Panc1 (cell line): Measurements from ENCODE around the gene FCGBP. TPM values are rescaled to one million over a fixed set of nuclear protein-coding genes. Genes with fewer than 3 reads are reported as not detected.

Source experiments
- ATAC-seq: fragments of 200-7000 bp; cut with Tn5 transposase; 2 replicates; pipeline ENCODE4 v1.9.1; 2020; ENCODE audit warnings: mild to moderate bottlenecking, moderate library complexity
- BruUV-seq: library from RNA; stranded (reverse); fragments of 400-500 nt; replicated peaks from 2 replicates; lab custom pipeline; 2021; lab: Mats Ljungman, UMichigan
- CTCF ChIA-PET: fragments of 300-600 bp; sonication (Branson Sonifier 250); formaldehyde crosslinking; loops from one replicate; lab custom pipeline; 2022; ENCODE audit warnings: antibody characterized with exemption; lab: Charles Lee
- POLR2A ChIA-PET: fragments of 300-600 bp; sonication (Branson Sonifier 250); formaldehyde crosslinking; loops from one replicate; lab custom pipeline; 2022; ENCODE audit warnings: antibody characterized with exemption; lab: Charles Lee
- DNase-seq: peaks from one replicate; pipeline ENCODE4 v3.0.0-alpha.2; 2010; ENCODE audit warnings: low read depth, low spot score
- H3K27ac ChIP-seq: 2 replicates; pipeline ENCODE4 v1.5.1; 2011; ENCODE audit warnings: mild to moderate bottlenecking, low read length, inconsistent platforms
- H3K27me3 ChIP-seq: fragments of 200-500 bp; sonication (Bioruptor generic); 2 replicates; pipeline ENCODE4 v1.6.0; 2014; ENCODE audit warnings: low read length, inconsistent platforms; ENCODE audit not compliant: control insufficient read depth, insufficient read depth
- H3K36me3 ChIP-seq: fragments of 200-500 bp; sonication (Bioruptor generic); 2 replicates; pipeline ENCODE4 v1.5.1; 2014; ENCODE audit warnings: inconsistent platforms, mild to moderate bottlenecking, low read length, moderate library complexity; ENCODE audit not compliant: control insufficient read depth, insufficient read depth
- H3K4me1 ChIP-seq: 2 replicates; pipeline ENCODE4 v1.5.1; 2011; ENCODE audit warnings: inconsistent platforms, mild to moderate bottlenecking, low read length, moderate library complexity; ENCODE audit not compliant: control insufficient read depth, insufficient read depth
- H3K4me3 ChIP-seq, 2 experiments: 2 replicates each; pipeline ENCODE4 v1.5.1; 2011 to 2012; ENCODE audit warnings: low read depth in 2 of 2, low read length in 2 of 2, mild to moderate bottlenecking in 2 of 2, inconsistent platforms in 1 of 2, moderate library complexity in 1 of 2
- H3K9me3 ChIP-seq: fragments of 200-500 bp; sonication (Bioruptor generic); 2 replicates; pipeline ENCODE4 v1.5.1; 2014; ENCODE audit warnings: low read depth, mild to moderate bottlenecking, inconsistent platforms, low read length, moderate library complexity; ENCODE audit not compliant: control insufficient read depth, insufficient read depth
- CTCF ChIP-seq: fragments of 450-650 bp; IDR thresholded peaks from 2 replicates; pipeline ENCODE4 v1.5.1; 2017; ENCODE audit warnings: mild to moderate bottlenecking
- POLR2AphosphoS5 ChIP-seq: IDR thresholded peaks from 2 replicates; pipeline ENCODE4 v1.6.1; 2012; ENCODE audit warnings: mild to moderate bottlenecking, low read depth, low read length, moderate library complexity
- REST ChIP-seq, 2 experiments: IDR thresholded peaks; 2 replicates each; pipeline ENCODE4 v1.6.1; 2011 to 2012; ENCODE audit warnings: low read depth in 2 of 2, control low read depth in 1 of 2, low read length in 1 of 2, mild to moderate bottlenecking in 1 of 2, moderate library complexity in 1 of 2; ENCODE audit not compliant: insufficient read depth in 1 of 2
- SIN3A ChIP-seq: IDR thresholded peaks from 2 replicates; pipeline ENCODE4 v1.6.1; 2012; ENCODE audit warnings: low read depth, mild to moderate bottlenecking, low read length, moderate library complexity, borderline replicate concordance; ENCODE audit not compliant: insufficient read depth
- TCF7L2 ChIP-seq: IDR thresholded peaks from 2 replicates; pipeline ENCODE4 v1.6.1; 2011; ENCODE audit warnings: mild to moderate bottlenecking, low read depth, low read length, inconsistent platforms
- in situ Hi-C: cut with HindIII; loops from 2 replicates; pipeline ENCODE4 v1.10.0; 2016; ENCODE audit warnings: low sequenced_read_pairs, low pct_unique_long_range_greater_than_20kb
- intact Hi-C: fragments of 100-400 bp; cut with micrococcal nuclease; formaldehyde crosslinking; loops from one replicate; pipeline ENCODE4 v1.10.0; 2022; ENCODE audit not compliant: unreplicated experiment
- total RNA-seq: library from RNA; stranded (reverse); gene quantifications from one replicate; pipeline ENCODE4 v1.2.1, GENCODE V29; 2021; ENCODE audit not compliant: unreplicated experiment

The FCGBP gene
- total RNA-seq, 1 experiment from 2014 or later = 6.4 TPM

- no peak for ATAC-seq
- no TSS peak for BruUV-seq
- Histone ChIP-seq H3K4me3 (no peak overlapping the region), H3K4me1 (no peaks in the 10 kb centered on the region), H3K27ac (no peak overlapping the region), H3K9me3 (no peaks in the 10 kb centered on the region), H3K27me3 (peaks cover 5% of the 10 kb centered on the region; the same call in 1 of the 2 replicates), H3K36me3 (no peaks in the 10 kb centered on the region)
- CTCF ChIA-PET = interaction anchor here (0.6 kb wide), 3 partner anchors 43 to 766 kb away, joined by 4 to 10 read pairs (median 4); no protein-coding TSS in a partner anchor
- no peak for TF ChIP-seq REST (IDR thresholded peaks at IDR 0.05; ENCODE audit: insufficient read depth in 1 of 2, low read depth in 2 of 2, low read length in 1 of 2)
- TF ChIP-seq CTCF = no peak
- TF ChIP-seq SIN3A = no peak
- TF ChIP-seq TCF7L2 = no peak
- TF ChIP-seq POLR2AphosphoS5 = no peak
- in situ Hi-C loops = loop anchor here (10.0 kb wide), 3 partner anchors 131 to 421 kb away; partner anchors contain the start of genes C19orf47, PLD3 and ZNF780B
- POLR2A ChIA-PET = interaction anchor here (0.7 to 0.8 kb wide), 4 partner anchors 14 to 298 kb away, joined by 3 to 11 read pairs (median 7); no protein-coding TSS in a partner anchor
- intact Hi-C loops = no loop called here
- DNase-seq = no peak
Measured at GRCh38 chr19:39923862-39924261, 10.6 kb downstream of the FCGBP start.

GRCh38 chr19:39919976-39920375 lies 14.5 kb downstream of the FCGBP start:
- no peaks in the 10 kb centered on the region for H3K36me3 ChIP-seq
- intact Hi-C loops (no loop called here), in situ Hi-C loops (loop anchor here (10.0 kb wide), 3 partner anchors 135 to 425 kb away; partner anchors contain the start of genes C19orf47, PLD3 and ZNF780B)
- no peak overlapping the region for H3K4me3 ChIP-seq
- POLR2A ChIA-PET = interaction anchor here (0.6 to 2.7 kb wide), 7 partner anchors 9 to 253 kb away, joined by 3 to 24 read pairs (median 8); partner anchors contain the start of gene PSMC4
- H3K27ac ChIP-seq = no peak overlapping the region
- no peak for DNase-seq
- TF ChIP-seq CTCF (no peak), SIN3A (no peak), POLR2AphosphoS5 (no peak), TCF7L2 (no peak), REST (IDR thresholded peaks at IDR 0.05; ENCODE audit: insufficient read depth in 1 of 2, low read depth in 2 of 2, low read length in 1 of 2) (no peak)
- H3K27me3 ChIP-seq = no peaks in the 10 kb centered on the region; the same call in 1 of the 2 replicates
- no peaks in the 10 kb centered on the region for H3K9me3 ChIP-seq
- no peaks in the 10 kb centered on the region for H3K4me1 ChIP-seq
- ATAC-seq = no peak
- CTCF ChIA-PET = interaction anchor here (0.6 to 1.9 kb wide), 6 partner anchors 22 to 316 kb away, joined by 3 to 7 read pairs (median 6); partner anchors contain the start of gene PSMC4
- BruUV-seq = no TSS peak
